Measurements from ENCODE around the gene OSBP2. TPM values are rescaled to one million over a fixed set of nuclear protein-coding genes. Genes with fewer than 3 reads are reported as not detected.

Gene OSBP2
- 2.1 and 2.4 TPM in 2 replicates for total RNA-seq

- peaks cover 16% of the 10 kb centered on the region for H3K27me3 Mint-ChIP-seq (ENCODE audit: low read depth)
- H3K4me1 Mint-ChIP-seq (ENCODE audit: low read depth): peaks cover 8% of the 10 kb centered on the region
- H3K4me3 Mint-ChIP-seq (ENCODE audit: low read depth): peak within 1 kb of the TSS; percentile 85
- peak within 1 kb of the TSS; percentile 74 for H3K27ac Mint-ChIP-seq
- H3K9me3 Mint-ChIP-seq: no peaks in the 10 kb centered on the region
- DNase-seq (ENCODE audit: low spot score): no peak
- H3K36me3 Mint-ChIP-seq (ENCODE audit: low read depth): no peaks in the 10 kb centered on the region
- intact Hi-C loops (cut with micrococcal nuclease): loop anchor here (1.0 to 5.0 kb wide), 2 partner anchors 48 to 60 kb away; no protein-coding TSS in a partner anchor
These were observed at the start of gene OSBP2 for GRCh38 chr22:30694640-30695350. TSS of gene OSBP2 (plus strand) at chr22:30694874. CDS start at chr22:30694910, 36 bp downstream.

GRCh38 chr22:30646518-30647160, 48.0 kb upstream of the OSBP2 start:
- H3K27ac Mint-ChIP-seq: no peak overlapping the region
- no peak overlapping the region for H3K4me3 Mint-ChIP-seq (ENCODE audit: low read depth)
- H3K27me3 Mint-ChIP-seq (ENCODE audit: low read depth): no peaks in the 10 kb centered on the region
- peaks cover 41% of the 10 kb centered on the region for H3K4me1 Mint-ChIP-seq (ENCODE audit: low read depth)
- H3K36me3 Mint-ChIP-seq (ENCODE audit: low read depth): peaks cover 9% of the 10 kb centered on the region
- DNase-seq (ENCODE audit: low spot score): no peak
- intact Hi-C loops (cut with micrococcal nuclease): loop anchor here (5.0 kb wide), 1 partner anchor 39 kb away; the partner anchor contains the start of gene TCN2
- H3K9me3 Mint-ChIP-seq: no peaks in the 10 kb centered on the region

GRCh38 chr22:30647536-30647935, 47.1 kb upstream of the OSBP2 start:
- intact Hi-C loops (cut with micrococcal nuclease): loop anchor here (5.0 kb wide), 1 partner anchor 40 kb away; the partner anchor contains the start of gene TCN2
- Mint-ChIP-seq H3K27ac (no peak overlapping the region), H3K9me3 (no peaks in the 10 kb centered on the region), H3K27me3 (ENCODE audit: low read depth) (no peaks in the 10 kb centered on the region), H3K4me1 (ENCODE audit: low read depth) (peaks cover 49% of the 10 kb centered on the region), H3K4me3 (ENCODE audit: low read depth) (no peak overlapping the region), H3K36me3 (ENCODE audit: low read depth) (peaks cover 9% of the 10 kb centered on the region)
- DNase-seq (ENCODE audit: low spot score): no peak

- H3K9me3 Mint-ChIP-seq: no peaks in the 10 kb centered on the region
- H3K36me3 Mint-ChIP-seq (ENCODE audit: low read depth): peaks cover 9% of the 10 kb centered on the region
- H3K4me1 Mint-ChIP-seq (ENCODE audit: low read depth): peaks cover 45% of the 10 kb centered on the region
- no peak for DNase-seq (ENCODE audit: low spot score)
- H3K27me3 Mint-ChIP-seq (ENCODE audit: low read depth): no peaks in the 10 kb centered on the region
- intact Hi-C loops (cut with micrococcal nuclease): loop anchor here (1.0 to 5.0 kb wide), 4 partner anchors 14 to 93 kb away; partner anchors contain the start of genes DUSP18, SLC35E4 and TCN2
- peak overlapping the region; percentile 83 for H3K27ac Mint-ChIP-seq
- no peak overlapping the region for H3K4me3 Mint-ChIP-seq (ENCODE audit: low read depth)
These were observed 45.8 kb upstream of the OSBP2 start for GRCh38 chr22:30648825-30649224.

GRCh38 chr22:30649430-30650007, 45.2 kb upstream of the OSBP2 start:
- H3K36me3 Mint-ChIP-seq (ENCODE audit: low read depth): peaks cover 12% of the 10 kb centered on the region
- H3K4me3 Mint-ChIP-seq (ENCODE audit: low read depth): no peak overlapping the region
- DNase-seq (ENCODE audit: low spot score): peak; percentile 65
- intact Hi-C loops (cut with micrococcal nuclease): loop anchor here (1.0 to 5.0 kb wide), 4 partner anchors 15 to 93 kb away; partner anchors contain the start of genes DUSP18, SLC35E4 and TCN2
- no peaks in the 10 kb centered on the region for H3K9me3 Mint-ChIP-seq
- peaks cover 39% of the 10 kb centered on the region for H3K4me1 Mint-ChIP-seq (ENCODE audit: low read depth)
- no peaks in the 10 kb centered on the region for H3K27me3 Mint-ChIP-seq (ENCODE audit: low read depth)
- peak overlapping the region; percentile 83 for H3K27ac Mint-ChIP-seq

- Mint-ChIP-seq H3K4me3 (ENCODE audit: low read depth) (no peak overlapping the region), H3K36me3 (ENCODE audit: low read depth) (peaks cover 12% of the 10 kb centered on the region), H3K9me3 (no peaks in the 10 kb centered on the region), H3K27ac (peak overlapping the region; percentile 33), H3K4me1 (ENCODE audit: low read depth) (peaks cover 36% of the 10 kb centered on the region), H3K27me3 (ENCODE audit: low read depth) (no peaks in the 10 kb centered on the region)
- DNase-seq (ENCODE audit: low spot score): no peak
- intact Hi-C loops (cut with micrococcal nuclease): no loop called here
These were observed 44.1 kb upstream of the OSBP2 start for GRCh38 chr22:30650508-30651116.

GRCh38 chr22:30652852-30653251, 41.8 kb upstream of the OSBP2 start:
- intact Hi-C loops (cut with micrococcal nuclease): no loop called here
- Mint-ChIP-seq H3K36me3 (ENCODE audit: low read depth) (peaks cover 9% of the 10 kb centered on the region), H3K4me1 (ENCODE audit: low read depth) (peaks cover 33% of the 10 kb centered on the region), H3K27ac (peak overlapping the region; percentile 29), H3K9me3 (no peaks in the 10 kb centered on the region), H3K4me3 (ENCODE audit: low read depth) (no peak overlapping the region), H3K27me3 (ENCODE audit: low read depth) (no peaks in the 10 kb centered on the region)
- no peak for DNase-seq (ENCODE audit: low spot score)

GRCh38 chr22:30654361-30654760, 40.3 kb upstream of the OSBP2 start:
- Mint-ChIP-seq H3K4me3 (ENCODE audit: low read depth) (no peak overlapping the region), H3K4me1 (ENCODE audit: low read depth) (peaks cover 24% of the 10 kb centered on the region), H3K27ac (no peak overlapping the region), H3K27me3 (ENCODE audit: low read depth) (no peaks in the 10 kb centered on the region), H3K9me3 (no peaks in the 10 kb centered on the region), H3K36me3 (ENCODE audit: low read depth) (peaks cover 3% of the 10 kb centered on the region)
- intact Hi-C loops (cut with micrococcal nuclease): no loop called here
- no peak for DNase-seq (ENCODE audit: low spot score)

- Mint-ChIP-seq H3K4me3 (ENCODE audit: low read depth) (no peak overlapping the region), H3K36me3 (ENCODE audit: low read depth) (peaks cover 13% of the 10 kb centered on the region), H3K9me3 (no peaks in the 10 kb centered on the region), H3K27me3 (ENCODE audit: low read depth) (no peaks in the 10 kb centered on the region), H3K27ac (no peak overlapping the region), H3K4me1 (ENCODE audit: low read depth) (peaks cover 19% of the 10 kb centered on the region)
- intact Hi-C loops (cut with micrococcal nuclease): no loop called here
- DNase-seq (ENCODE audit: low spot score): no peak
These were observed 39.1 kb upstream of the OSBP2 start for GRCh38 chr22:30655532-30655931.

- intact Hi-C loops (cut with micrococcal nuclease): no loop called here
- H3K9me3 Mint-ChIP-seq: no peaks in the 10 kb centered on the region
- no peak for DNase-seq (ENCODE audit: low spot score)
- H3K36me3 Mint-ChIP-seq (ENCODE audit: low read depth): peaks cover 32% of the 10 kb centered on the region
- H3K4me3 Mint-ChIP-seq (ENCODE audit: low read depth): no peak overlapping the region
- H3K4me1 Mint-ChIP-seq (ENCODE audit: low read depth): peaks cover 11% of the 10 kb centered on the region
- no peaks in the 10 kb centered on the region for H3K27me3 Mint-ChIP-seq (ENCODE audit: low read depth)
- no peak overlapping the region for H3K27ac Mint-ChIP-seq
These were observed 32.6 kb upstream of the OSBP2 start for GRCh38 chr22:30662040-30662439.

GRCh38 chr22:30664798-30665197, 29.9 kb upstream of the OSBP2 start:
- no peak overlapping the region for H3K4me3 Mint-ChIP-seq (ENCODE audit: low read depth)
- peaks cover 16% of the 10 kb centered on the region for H3K4me1 Mint-ChIP-seq (ENCODE audit: low read depth)
- H3K9me3 Mint-ChIP-seq: no peaks in the 10 kb centered on the region
- H3K27me3 Mint-ChIP-seq (ENCODE audit: low read depth): peaks cover 7% of the 10 kb centered on the region
- peaks cover 30% of the 10 kb centered on the region for H3K36me3 Mint-ChIP-seq (ENCODE audit: low read depth)
- DNase-seq (ENCODE audit: low spot score): no peak
- no peak overlapping the region for H3K27ac Mint-ChIP-seq
- intact Hi-C loops (cut with micrococcal nuclease): no loop called here

GRCh38 chr22:30665266-30665665, 29.4 kb upstream of the OSBP2 start:
- Mint-ChIP-seq H3K27ac (no peak overlapping the region), H3K27me3 (ENCODE audit: low read depth) (peaks cover 7% of the 10 kb centered on the region), H3K9me3 (no peaks in the 10 kb centered on the region), H3K36me3 (ENCODE audit: low read depth) (peaks cover 25% of the 10 kb centered on the region), H3K4me1 (ENCODE audit: low read depth) (peaks cover 16% of the 10 kb centered on the region), H3K4me3 (ENCODE audit: low read depth) (no peak overlapping the region)
- intact Hi-C loops (cut with micrococcal nuclease): no loop called here
- no peak for DNase-seq (ENCODE audit: low spot score)

All from activated T-helper 2 cell treated with anti-CD3 and anti-CD28 coated beads, Interferon-gamma antibody, Interleukin-2, Interleukin-4, amounts not matched to agents 10 μg/mL and 5 μg/mL and 100 μg/mL, durations not matched to agents 14 hours and 24 hours and 36 hours (primary cell).